HG03103 (cell line): ENCODE results near the gene TENT4B.

ENCODE experiments used
- ATAC-seq: cut with Tn5 transposase; IDR thresholded peaks from one replicate; pipeline ENCODE4 v1.9.1; 2021; ENCODE audit warnings: low read depth; ENCODE audit not compliant: unreplicated experiment

Gene TENT4B

DNA sequence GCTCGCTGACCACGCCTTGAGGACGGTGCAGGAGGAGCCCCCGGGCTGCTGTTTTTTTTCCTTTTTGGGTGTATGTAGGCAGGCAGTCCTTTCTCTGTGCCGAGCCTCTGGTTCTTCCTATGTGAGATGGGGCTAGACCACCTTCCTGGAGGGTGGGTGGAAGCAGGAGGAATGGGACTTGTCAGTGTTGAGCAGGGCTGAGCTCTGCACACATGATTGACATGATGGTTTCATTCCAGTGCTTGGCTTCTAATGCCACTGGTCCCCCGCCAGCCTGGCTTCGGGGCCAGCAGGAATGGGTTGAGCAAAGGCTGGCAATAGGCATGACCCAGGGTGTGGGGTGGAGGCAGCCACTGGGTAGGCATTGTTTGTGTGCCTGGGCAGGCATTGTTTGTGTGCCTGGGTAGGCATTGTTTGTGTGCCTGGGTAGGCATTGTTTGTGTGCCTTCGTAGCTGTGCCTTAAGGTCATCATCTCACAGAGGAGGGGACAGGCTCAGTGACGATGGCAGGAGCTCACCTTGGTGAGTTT lies 99.0 kb downstream of the TENT4B start:
- no peak for ATAC-seq

DNA sequence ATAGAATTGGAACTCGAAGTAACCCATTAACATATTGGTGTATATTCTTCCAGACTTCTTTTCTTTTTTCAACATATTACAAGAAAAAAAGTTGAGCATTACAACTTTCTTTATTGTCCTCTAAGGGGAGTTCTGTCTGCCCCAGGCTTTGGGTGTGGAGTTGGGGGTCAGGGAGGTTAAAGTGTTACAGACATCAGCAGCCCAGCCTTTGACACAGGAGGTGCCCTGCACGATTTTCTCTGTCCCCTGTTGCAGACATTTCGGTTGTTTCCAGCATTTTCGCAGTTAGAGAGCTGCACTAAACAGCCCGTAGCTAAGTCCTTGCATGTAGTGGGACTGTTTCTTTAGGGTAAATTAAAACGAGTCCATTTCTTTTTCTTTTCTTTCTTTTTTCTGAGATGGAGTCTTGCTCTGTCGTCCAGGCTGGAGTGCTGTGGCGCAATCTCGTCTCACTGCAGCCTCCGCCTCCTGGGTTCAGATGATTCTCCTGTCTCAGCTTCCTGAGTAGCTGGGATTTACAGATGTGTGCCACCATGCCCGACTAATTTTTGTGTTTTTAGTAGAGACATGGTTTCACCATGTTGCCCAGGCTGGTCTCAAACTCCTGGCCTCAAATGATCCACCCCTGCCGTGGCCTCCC lies 99.9 kb downstream of the TENT4B start:
- no peak for ATAC-seq

DNA sequence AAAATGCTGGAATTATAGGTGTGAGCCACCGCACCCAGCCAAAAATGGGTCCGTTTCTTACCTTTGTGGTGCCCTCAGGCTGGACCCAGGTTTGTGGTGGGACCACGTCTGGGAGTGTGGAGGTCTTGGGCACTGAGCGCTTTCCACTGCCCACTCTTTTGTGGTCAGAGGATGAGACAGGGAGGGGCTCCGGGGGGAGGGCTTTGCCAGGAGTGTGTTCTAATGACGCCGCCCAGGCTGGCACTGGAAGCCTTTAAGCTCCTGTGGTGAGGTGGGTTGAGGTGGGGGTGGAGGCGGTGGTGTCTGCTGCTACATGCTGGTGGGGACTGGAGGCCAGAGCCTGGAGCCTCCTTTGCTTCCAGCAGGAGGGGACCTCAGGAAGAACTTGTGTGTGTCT lies 100.4 kb downstream of the TENT4B start:
- no peak for ATAC-seq

DNA sequence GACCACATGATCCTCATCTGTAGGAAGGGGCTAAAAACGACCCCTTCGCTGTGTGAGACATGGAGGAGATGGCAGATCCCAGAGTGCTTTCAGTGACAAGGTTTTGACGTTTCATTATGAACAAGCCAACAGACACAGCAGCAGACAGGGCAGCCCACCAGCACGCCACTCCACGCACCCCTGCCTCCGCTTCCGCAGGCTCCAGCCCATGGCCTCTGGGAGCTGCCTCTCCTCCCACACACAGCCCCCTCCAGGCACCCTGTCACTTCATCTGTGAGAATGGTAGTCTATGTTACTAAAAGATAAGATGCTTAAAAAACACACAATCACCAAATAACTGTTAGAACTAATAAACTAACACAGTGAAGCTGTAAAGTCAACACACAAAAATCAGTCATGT lies 101.0 kb downstream of the TENT4B start:
- ATAC-seq: no peak

DNA sequence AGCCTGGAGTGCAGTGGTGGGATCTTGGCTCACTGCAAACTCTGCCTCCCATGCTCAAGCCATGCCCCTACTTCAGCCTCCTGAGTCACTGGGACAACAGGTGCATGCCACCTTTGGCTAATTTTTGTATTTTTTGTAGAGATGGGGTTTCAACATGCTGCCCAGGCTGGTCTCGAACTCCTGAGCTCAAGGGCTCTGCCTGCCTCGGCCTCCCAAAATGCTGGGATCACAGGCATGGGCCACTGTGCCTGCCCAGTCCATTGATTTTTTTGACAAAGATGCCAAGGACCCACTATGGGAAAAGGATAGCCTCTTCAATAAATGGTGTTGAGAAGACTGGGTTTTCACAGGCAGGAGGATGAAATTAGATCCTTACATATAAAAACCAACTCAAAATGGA lies 102.4 kb downstream of the TENT4B start:
- no peak for ATAC-seq

DNA sequence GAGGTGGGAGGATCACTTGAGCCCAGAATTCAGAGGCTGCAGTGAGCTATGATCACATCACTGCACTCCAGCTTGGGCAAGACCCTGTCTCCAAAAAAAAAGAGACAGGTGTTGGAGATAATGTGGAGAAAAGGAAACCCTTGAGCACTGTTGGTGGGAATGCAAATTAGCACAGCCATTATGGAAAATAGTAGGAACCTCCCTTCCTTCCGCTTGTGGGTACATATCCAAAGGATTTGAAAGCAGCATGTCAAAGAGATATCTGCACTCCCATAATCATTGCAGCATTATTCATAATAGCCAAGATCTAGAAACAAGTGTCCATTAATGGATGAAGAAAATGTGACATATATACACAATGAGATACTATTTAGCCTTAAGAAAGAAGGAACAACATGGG lies 103.5 kb downstream of the TENT4B start:
- no peak for ATAC-seq

DNA sequence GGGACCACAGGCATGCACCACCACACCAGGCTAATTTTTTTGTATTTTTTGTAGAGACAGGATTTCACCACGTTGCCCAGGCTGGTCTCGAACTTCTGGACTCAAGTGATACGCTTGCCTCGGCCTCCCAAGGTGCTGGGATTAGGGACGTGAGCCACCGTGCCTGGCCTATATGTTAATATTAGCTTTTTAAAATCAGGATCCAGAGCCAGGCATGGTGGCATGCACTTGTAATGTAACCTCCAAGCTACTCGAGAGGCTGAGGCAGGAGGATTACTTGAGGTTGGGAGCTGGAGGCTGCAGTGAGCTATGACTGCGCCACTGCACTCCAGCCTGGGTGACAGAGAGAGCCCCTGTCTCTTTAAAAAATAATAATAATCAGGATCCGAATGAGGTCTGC lies 104.8 kb downstream of the TENT4B start:
- ATAC-seq: no peak

DNA sequence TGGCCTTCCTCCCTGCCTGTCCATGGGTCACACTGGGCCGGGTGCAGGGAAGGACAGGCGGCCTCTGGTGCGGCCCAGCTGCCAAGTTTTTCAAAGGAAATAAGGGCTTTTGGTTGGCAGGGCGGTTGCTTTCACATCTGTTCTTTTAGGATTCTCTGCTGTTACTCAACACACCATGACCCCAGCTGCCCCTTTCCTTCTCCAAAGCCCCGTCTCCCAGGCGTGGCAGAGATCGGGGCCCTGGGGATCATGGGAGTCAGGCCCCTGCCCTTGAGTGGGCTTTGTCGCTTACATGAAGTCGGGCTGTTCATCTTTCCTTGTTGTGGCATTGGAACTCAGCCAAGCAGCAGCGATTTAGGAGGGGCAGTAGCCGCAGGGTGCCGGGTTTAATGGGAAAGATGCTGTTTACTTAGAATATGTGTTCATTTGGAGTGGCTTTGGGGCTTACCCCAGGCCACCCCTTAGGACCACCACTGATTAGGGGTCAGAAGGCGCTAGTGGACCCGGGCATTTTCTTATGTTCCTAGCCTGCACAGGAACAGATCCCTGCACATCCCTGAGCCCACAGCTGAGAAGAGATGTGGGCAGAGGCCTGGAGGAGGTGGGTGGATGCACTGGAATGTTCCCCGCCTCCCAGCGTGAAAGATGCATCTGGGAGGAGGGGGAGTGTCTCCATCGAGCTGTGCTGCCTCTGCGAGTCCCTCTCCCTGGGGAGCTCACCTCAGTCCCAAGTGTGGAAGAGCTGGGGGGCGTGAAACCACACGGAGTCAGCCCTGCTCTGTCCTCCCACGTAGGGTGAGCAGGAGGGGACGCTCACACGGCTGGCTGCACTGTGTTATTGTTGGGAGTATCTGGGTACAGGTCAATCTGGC lies 106.5 kb downstream of the TENT4B start:
- ATAC-seq: no peak

DNA sequence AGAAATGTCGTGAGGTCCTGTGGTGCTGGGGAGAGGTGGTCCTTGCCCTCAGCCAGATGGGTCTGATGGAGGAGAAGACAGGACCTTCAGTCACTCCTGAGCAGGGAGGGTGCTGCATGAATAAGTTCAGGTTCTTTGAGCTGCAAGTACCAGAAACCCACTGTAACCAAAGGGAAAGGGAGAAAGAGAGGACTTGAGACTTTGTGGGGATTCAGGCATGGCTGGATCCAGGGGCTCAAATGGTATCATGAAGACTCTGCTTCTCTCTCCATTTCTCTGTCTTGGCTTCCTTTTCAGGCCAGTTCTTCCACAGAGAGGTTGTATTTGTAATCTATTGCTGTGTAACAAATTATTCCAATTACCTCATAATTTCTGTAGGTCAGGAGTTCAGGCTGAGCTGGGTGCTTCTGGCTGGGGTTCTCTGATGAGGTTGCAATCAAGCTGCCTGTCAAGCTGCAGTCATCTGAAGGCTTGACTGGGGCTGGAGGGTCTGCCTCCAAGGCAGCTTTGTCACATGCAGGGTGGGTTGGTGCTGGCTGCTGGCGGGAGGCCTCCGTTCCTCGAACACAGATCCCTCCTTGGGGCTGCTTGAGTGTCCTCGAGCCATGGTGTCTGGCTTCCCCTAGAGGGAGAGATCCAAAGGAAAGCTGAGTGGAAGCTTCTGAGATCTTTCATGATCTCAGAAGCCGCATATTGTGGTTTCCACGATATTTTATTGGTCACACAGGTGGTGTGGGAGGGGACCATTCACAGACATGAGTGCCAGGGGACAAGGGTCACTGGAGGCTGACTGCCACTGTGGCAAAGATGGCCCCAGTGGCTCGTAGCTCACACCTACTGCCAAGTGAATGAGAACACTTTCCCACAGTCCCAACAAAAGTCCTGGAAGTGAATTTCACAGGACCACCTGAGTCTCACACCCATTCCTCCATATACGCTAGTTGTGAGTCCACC lies 107.4 kb downstream of the TENT4B start:
- ATAC-seq: no peak

DNA sequence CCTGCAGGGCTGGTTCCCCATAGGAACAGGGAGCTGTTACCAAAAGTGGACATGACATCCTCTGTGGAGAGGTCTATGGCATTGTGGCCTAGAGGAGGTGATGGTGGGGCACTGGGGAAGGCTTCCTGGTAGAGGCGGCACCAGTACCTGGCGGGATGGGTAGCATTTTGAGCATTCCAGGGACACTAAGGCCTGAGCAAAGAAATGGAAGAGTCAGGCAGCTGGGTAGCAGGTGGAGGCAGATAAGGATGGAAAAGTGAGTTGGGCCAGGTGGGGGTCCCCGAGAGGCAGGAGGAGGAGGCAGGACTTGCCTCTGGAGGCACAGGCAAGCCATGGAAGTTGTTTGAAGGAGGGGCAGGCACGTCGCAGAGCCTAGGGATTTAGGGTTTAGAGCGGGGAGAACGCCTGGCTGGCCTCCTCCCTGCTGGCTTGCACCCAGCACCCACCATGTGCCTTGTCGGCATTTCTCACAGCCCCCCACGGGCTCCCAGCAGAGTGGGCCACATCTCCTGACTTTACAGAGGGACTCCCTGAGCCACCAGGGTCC lies 108.1 kb downstream of the TENT4B start:
- no peak for ATAC-seq

DNA sequence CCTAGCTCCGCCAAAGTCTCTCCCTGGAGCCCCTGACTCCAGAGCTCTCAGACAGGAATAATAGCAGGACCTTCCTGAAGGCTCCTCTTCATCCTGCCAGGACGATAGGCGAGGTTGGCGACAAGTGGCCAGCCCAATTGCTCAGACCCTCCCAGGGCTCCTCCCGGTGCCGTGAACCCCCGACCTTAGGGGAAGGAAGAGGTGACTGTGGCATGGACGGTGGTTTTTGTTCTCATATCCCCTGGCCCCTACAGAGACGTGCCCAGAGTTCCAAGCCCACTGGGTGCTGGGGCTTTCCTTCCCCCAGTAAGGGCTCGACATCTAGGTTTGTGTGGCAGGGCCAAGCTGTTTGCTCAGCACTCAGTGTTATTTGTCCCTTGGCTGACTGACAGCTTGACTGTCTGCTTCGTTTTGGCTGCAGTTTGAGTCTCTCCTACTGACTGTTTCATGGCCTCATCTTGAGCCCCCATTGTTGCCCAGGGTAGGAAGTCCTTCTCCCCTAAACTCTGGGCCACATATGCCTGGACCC lies 108.7 kb downstream of the TENT4B start:
- no peak for ATAC-seq

DNA sequence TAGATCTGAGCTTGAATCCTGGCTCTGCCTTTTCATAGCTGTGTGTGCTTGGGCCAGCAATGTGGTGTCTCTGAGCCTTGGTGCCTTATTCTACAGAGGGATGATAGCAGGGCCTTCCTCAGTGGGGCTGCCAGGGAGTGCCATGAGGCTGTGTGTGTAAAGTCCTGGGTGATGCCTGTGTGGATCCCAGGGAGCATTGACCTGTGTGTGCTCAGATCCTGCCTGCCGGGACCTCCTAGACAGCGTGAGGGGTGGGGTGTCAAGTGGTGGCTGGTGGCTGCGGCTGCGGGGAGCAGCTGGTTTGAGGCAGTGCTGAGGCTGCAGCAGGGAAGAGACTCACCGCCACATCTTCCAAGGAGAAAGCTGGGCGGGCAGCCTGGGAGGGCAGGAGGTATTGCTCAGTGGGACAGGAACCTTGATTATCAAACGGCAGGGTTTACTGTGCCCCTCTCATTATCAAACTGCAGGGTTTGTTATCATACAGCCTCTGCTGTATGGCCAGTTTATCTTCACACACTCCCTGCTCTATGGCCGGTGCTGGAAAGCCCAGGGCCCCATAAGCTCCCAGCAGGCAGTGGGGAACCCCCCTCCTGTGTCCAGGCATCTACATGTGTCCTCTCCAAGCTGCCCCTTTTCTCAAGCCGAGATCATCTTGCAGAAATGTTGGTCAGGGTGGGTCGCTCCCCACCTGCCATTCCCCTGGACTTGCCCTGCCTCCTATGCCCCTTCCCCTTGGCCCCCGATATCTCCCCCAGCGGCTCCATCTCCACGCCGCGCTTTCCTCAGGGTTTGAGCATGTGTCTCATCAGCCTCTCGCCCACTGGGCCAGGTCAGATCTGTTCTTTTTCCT lies 110.2 kb downstream of the TENT4B start:
- ATAC-seq: no peak

DNA sequence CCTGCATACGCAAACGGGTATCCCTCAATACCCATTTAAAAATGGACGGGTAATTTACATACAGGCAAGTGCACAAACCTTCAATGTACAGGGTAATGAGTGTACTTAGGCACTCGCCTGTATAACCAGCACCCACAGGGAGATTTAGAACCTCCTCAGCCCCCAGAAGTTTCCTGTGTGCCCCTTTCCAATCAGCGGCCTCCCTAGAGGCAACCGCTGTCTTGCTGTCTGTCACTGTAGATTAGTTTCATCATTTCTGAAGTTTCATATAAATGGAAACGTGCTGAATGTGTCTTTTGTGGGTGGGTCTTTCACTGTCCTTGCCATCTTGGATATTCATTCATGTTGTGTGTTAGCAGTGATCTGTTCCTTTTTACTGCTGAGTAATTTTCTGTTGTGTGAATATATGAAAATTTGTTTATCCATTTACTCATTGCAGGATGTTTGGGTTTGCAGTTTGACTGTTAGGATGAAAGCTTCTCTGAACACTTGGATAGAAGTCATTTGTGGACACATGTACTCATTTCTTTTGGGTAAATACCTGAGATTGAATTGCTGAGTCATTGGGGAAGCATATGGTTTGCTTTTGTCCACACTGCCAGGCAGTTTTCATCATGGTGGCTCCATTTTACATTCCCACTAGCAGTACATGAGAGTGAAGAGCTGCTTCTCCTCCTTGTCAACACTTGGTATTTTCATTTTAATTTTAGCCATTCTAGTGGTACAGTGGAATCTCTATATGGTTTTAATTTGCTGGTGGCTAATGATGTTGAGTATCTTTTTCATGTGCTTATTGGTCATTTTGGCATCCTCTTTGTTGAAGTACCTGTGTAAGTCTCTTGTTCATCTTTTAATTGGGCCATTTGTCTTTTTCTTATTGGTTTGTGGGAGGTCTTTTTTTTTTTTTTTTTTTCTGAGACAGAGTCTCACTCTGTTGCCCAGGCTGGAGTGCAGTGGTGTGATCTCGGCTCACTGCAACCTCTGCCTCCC lies 111.1 kb downstream of the TENT4B start:
- ATAC-seq: no peak

DNA sequence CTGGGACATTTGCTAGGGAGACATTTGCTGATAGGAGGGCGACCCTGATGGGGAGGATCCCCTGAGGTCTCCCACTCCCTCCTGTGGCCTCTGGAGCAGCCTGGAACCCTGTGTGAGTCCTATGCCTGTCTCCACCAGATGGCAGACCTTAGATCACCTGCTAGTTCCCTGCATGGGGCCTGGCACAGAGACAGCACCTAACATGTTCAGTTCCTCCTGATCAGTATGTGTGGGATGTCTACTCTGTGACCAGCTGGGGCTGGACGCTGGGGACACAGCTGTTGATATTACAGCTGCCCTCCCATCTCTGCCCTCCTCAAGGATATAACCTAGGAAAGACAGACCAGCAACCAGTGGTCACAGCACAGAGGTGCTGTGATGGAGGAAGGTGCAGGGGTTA lies 112.2 kb downstream of the TENT4B start:
- no peak for ATAC-seq

DNA sequence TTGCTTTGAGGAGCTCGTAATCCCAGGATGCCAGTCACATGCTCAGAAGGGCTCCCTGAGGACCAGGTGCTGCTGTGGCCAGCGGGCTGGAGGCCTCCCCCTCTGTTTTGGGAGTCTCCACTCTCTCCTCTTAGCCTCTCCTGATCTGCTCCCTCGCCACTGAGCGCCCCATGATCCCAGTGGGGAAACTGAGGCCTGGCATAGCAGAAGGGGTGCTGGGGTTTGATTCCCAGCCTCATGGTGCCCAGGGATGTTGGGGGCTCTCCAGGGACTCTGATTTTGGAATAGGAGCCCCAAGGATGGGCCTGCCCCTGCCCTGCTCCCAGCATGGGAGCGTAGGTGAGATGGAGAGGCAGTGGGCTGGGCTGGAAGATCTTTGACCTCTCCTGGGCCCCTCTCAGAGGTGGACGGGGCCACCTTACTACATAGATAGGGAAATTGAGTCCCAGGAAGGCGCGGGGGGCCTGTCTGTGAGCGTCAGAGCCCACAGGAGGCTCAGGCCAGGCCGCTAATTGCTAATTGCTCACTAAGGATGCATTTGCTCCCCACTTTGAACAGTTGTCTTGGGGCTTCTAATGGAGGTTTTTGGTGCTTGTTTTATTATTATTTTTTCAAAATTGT lies 112.7 kb downstream of the TENT4B start:
- no peak for ATAC-seq

DNA sequence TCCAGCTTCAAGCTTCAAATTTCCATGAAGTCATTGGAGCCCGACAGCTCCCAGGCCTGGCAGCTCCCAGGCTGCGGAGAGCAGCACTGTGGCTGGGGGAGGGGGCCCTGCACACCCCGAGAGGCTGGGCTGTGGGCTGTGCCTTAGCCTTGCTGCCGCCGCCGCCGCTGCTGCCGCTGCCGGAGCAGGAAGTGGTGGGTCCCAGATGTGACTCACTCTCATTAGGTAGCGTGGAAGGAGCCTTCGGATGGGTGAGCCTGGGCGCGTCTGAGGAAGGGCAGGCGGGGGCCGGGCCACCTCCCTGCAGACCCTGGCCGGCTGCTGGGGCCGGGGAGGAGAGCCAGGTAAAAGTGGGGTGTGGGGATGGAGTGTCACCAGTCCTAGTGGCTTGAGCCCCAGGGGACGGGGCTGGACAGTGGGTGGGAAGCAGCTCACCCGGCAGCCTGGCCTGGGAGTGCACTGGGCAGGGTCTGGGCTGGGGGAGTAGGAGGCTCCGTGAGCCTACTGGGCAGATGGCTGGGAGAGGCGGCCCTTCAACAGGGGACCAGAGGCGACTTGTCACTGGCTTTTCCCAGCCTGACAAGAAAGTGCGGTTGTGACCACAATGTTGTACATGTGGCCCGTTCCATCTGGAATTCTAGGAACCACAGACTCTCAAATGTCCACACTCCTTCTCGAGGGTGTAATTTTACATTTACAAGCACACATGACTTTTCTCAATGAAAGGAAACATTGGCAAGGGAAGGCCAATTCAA lies 113.4 kb downstream of the TENT4B start, which contains the start of gene ADCY7:
Gene ADCY7 (plus strand): TSS at position 215 of the 755 bp plus-strand sequence. CDS start 21,629 bp downstream, outside the sequence.
- peak; percentile 70 for ATAC-seq

DNA sequence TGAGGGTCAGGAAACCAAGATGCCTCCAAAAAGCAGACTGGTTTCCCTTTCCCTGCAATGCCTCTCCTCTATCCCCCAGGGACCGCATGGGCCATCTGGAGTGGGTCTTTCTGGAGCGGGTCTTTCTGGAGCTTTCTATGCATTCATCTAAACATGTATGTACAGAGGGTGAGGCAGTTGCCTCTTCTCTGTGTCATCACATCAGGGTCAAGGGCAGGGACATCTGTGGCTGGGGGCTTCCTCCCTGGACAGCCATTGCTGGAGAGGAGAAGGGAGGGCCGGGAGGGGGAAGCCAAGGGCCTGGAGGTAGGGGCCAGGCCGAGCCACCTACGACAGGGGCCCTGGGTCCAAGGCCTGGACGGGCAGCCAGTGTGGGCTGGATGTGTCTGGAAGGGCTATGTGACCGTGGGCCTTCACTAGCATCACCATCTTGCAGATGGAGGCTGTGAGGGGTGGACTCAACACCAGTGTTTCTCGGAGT lies 114.1 kb downstream of the TENT4B start:
- no peak for ATAC-seq
